GM12878 (cell line): ENCODE data around the gene LAMA2.

Experiments used
- FOXK2 ChIP-seq: fragments of 450-650 bp; IDR thresholded peaks from 2 replicates; pipeline ENCODE4 v1.6.1; 2017; ENCODE audit warnings: mild to moderate bottlenecking, moderate library complexity
- PRDM15 ChIP-seq: fragments of 450-650 bp; formaldehyde crosslinking; IDR thresholded peaks from 2 replicates; pipeline ENCODE4 v1.4.0; 2020; ENCODE audit warnings: mild to moderate bottlenecking, moderate library complexity
- TF ChIP-seq, protein P1 (sequence below): IDR thresholded peaks from 2 replicates; pipeline ENCODE4 v1.6.1; 2011; ENCODE audit warnings: low read depth, mild to moderate bottlenecking, low read length, moderate library complexity, borderline replicate concordance; ENCODE audit errors: extremely low read depth
- TF ChIP-seq, protein P2 (sequence below), 3 experiments: IDR thresholded peaks in 2 of 3; conservative IDR thresholded peaks in 1 of 3; 2 replicates each; pipeline ENCODE4 v1.5.1; 2011; ENCODE audit warnings: low read depth in 3 of 3, low read length in 3 of 3, mild to moderate bottlenecking in 3 of 3, control low read depth in 2 of 3, moderate library complexity in 2 of 3, inconsistent platforms in 1 of 3, mixed read lengths in 1 of 3; ENCODE audit not compliant: control insufficient read depth in 2 of 3, insufficient read depth in 1 of 3; ENCODE audit errors: extremely low read depth in 1 of 3

- no peak for TF ChIP-seq PRDM15 (CRISPR knock-in tag)
- TF ChIP-seq, protein P1, sequence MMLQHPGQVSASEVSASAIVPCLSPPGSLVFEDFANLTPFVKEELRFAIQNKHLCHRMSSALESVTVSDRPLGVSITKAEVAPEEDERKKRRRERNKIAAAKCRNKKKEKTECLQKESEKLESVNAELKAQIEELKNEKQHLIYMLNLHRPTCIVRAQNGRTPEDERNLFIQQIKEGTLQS, result no peak
- TF ChIP-seq, protein P2, sequence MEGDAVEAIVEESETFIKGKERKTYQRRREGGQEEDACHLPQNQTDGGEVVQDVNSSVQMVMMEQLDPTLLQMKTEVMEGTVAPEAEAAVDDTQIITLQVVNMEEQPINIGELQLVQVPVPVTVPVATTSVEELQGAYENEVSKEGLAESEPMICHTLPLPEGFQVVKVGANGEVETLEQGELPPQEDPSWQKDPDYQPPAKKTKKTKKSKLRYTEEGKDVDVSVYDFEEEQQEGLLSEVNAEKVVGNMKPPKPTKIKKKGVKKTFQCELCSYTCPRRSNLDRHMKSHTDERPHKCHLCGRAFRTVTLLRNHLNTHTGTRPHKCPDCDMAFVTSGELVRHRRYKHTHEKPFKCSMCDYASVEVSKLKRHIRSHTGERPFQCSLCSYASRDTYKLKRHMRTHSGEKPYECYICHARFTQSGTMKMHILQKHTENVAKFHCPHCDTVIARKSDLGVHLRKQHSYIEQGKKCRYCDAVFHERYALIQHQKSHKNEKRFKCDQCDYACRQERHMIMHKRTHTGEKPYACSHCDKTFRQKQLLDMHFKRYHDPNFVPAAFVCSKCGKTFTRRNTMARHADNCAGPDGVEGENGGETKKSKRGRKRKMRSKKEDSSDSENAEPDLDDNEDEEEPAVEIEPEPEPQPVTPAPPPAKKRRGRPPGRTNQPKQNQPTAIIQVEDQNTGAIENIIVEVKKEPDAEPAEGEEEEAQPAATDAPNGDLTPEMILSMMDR (IDR thresholded peaks at IDR 0.05 in 2 of 3, conservative IDR thresholded peaks at IDR 0.05 in 1 of 3; ENCODE audit: control insufficient read depth in 2 of 3, extremely low read depth in 1 of 3, insufficient read depth in 1 of 3, low read depth in 3 of 3, low read length in 3 of 3), result no peak
- TF ChIP-seq FOXK2, result no peak
Observed at GRCh38 chr6:129188795-129189194, 305.9 kb downstream of the LAMA2 start.
